HEK293T (cell line): ENCODE results near the gene THSD8.
A peak's percentile ranks its signal among the peaks of the same experiment; 100 is the strongest.

Experiments
- CTCF ChIA-PET: fragments of 350-600 bp; formaldehyde crosslinking; extraction: SDS; loops from one replicate; lab custom pipeline; 2021; ENCODE audit warnings: antibody characterized with exemption, inconsistent platforms; lab: Yijun Ruan, JAX
- POLR2A ChIA-PET: fragments of 350-600 bp; formaldehyde crosslinking; extraction: SDS; loops from one replicate; lab custom pipeline; 2020; ENCODE audit warnings: antibody characterized with exemption, inconsistent platforms; lab: Yijun Ruan, JAX
- DNase-seq: peaks from one replicate; pipeline ENCODE4 v3.0.0; 2012; ENCODE audit warnings: mixed read lengths; ENCODE audit errors: extremely low spot score
- ARNT ChIP-seq: fragments of 450-650 bp; IDR thresholded peaks from 2 replicates; pipeline ENCODE4 v1.6.1; 2017; ENCODE audit warnings: mild to moderate bottlenecking
- BHLHE40 ChIP-seq: fragments of 450-650 bp; IDR thresholded peaks from 2 replicates; pipeline ENCODE4 v1.6.1; 2016; ENCODE audit warnings: mild to moderate bottlenecking, moderate library complexity, borderline replicate concordance
- CTBP1 ChIP-seq: fragments of 450-650 bp; IDR thresholded peaks from 2 replicates; pipeline ENCODE4 v1.6.1; 2016; ENCODE audit warnings: borderline replicate concordance
- ELF4 ChIP-seq: fragments of 450-650 bp; IDR thresholded peaks from 2 replicates; pipeline ENCODE4 v1.6.1; 2017; ENCODE audit warnings: antibody characterized with exemption
- FOXA1 ChIP-seq: fragments of 450-650 bp; IDR thresholded peaks from 2 replicates; pipeline ENCODE4 v1.6.1; 2016; ENCODE audit warnings: mild to moderate bottlenecking
- FOXK2 ChIP-seq: fragments of 450-650 bp; IDR thresholded peaks from 2 replicates; pipeline ENCODE4 v1.6.1; 2016; ENCODE audit warnings: mild to moderate bottlenecking
- FOXM1 ChIP-seq: fragments of 450-650 bp; IDR thresholded peaks from 2 replicates; pipeline ENCODE4 v1.6.1; 2017; ENCODE audit warnings: mild to moderate bottlenecking, borderline replicate concordance
- HDGF ChIP-seq: fragments of 450-650 bp; IDR thresholded peaks from 2 replicates; pipeline ENCODE4 v1.6.1; 2017; ENCODE audit warnings: antibody characterized with exemption, borderline replicate concordance
- L3MBTL2 ChIP-seq: fragments of 450-650 bp; conservative IDR thresholded peaks from 2 replicates; pipeline ENCODE4 v1.6.1; 2016; ENCODE audit warnings: mild to moderate bottlenecking
- LEF1 ChIP-seq: fragments of 450-650 bp; IDR thresholded peaks from 2 replicates; pipeline ENCODE4 v1.6.1; 2017; ENCODE audit warnings: mild to moderate bottlenecking, borderline replicate concordance
- NFRKB ChIP-seq: fragments of 450-650 bp; IDR thresholded peaks from 2 replicates; pipeline ENCODE4 v1.6.1; 2016; ENCODE audit warnings: mild to moderate bottlenecking, moderate library complexity
- SP1 ChIP-seq: fragments of 450-650 bp; IDR thresholded peaks from 2 replicates; pipeline ENCODE4 v1.6.1; 2017
- SUZ12 ChIP-seq: fragments of 450-650 bp; IDR thresholded peaks from 2 replicates; pipeline ENCODE4 v1.6.1; 2016; ENCODE audit warnings: mild to moderate bottlenecking
- TARDBP ChIP-seq: fragments of 450-650 bp; IDR thresholded peaks from 2 replicates; pipeline ENCODE4 v1.6.1; 2016
- ZNF384 ChIP-seq: fragments of 450-650 bp; IDR thresholded peaks from 2 replicates; pipeline ENCODE4 v1.6.1; 2016
- TF ChIP-seq, protein P1 (sequence below): fragments of 450-650 bp; IDR thresholded peaks from 2 replicates; pipeline ENCODE4 v1.6.1; 2016

THSD8 gene

DNA sequence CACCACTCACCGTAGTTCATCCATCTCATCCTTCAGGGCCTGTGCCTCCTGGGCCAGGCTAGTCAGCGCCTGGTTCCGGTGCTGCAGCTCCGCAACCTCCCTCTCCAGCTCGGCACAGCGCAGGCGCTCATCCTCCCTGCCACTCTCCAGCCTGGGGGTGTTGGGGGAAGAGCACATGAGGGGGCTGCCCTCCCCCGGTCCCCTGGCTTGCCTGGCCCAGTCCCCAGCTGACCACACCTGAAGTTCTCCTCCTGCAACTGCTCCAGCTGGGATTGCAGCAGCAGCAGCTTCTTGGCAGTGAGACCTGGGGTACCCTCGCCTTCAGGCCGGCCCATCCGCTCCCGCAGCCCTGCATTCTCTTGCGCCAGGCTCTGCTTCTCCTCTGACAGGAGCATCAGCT lies 30.9 kb upstream of the THSD8 start:
- DNase-seq = no peak
- POLR2A ChIA-PET = interaction anchor here (0.9 kb wide), 1 partner anchor 22 kb away, joined by 4 read pairs; no protein-coding TSS in a partner anchor
- CTCF ChIA-PET = no interaction called here
- no peak for TF ChIP-seq FOXK2
- TF ChIP-seq SUZ12 = no peak
- TF ChIP-seq, protein P1, sequence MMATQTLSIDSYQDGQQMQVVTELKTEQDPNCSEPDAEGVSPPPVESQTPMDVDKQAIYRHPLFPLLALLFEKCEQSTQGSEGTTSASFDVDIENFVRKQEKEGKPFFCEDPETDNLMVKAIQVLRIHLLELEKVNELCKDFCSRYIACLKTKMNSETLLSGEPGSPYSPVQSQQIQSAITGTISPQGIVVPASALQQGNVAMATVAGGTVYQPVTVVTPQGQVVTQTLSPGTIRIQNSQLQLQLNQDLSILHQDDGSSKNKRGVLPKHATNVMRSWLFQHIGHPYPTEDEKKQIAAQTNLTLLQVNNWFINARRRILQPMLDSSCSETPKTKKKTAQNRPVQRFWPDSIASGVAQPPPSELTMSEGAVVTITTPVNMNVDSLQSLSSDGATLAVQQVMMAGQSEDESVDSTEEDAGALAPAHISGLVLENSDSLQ = no peak
- TF ChIP-seq LEF1 = no peak
- no peak for TF ChIP-seq L3MBTL2
- TF ChIP-seq CTBP1 = no peak
- TF ChIP-seq ARNT = no peak
- no peak for TF ChIP-seq NFRKB
- TF ChIP-seq FOXA1 = no peak
- no peak for TF ChIP-seq TARDBP
- no peak for TF ChIP-seq ZNF384
- TF ChIP-seq BHLHE40 = no peak
- no peak for TF ChIP-seq SP1
- no peak for TF ChIP-seq ELF4
- TF ChIP-seq FOXM1 = no peak
- TF ChIP-seq HDGF = no peak

DNA sequence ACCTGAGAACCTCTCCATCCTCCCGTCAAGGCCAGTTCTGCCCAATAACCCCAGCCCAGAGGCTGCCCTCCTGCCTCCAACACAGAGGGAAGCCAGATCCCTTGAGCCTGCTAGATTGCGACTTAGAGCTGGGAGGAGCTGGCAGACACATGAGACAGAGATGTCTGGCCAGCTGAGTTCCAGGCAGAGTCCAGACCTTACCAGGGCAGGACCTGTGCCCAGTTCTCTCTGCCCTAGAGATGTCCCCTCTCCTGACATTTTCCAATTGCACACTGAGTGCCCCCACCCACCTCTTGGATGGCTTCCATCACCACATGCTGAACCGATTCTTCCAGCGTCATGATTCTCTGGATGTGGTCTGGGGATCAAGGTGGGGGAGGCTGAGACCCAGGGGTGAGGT lies 29.5 kb upstream of the THSD8 start:
- CTCF ChIA-PET = interaction anchor here (0.6 to 1.6 kb wide), 3 partner anchors 15 to 1317 kb away, joined by 3 to 5 read pairs (median 4); no protein-coding TSS in a partner anchor
- TF ChIP-seq, protein P1 = no peak
- TF ChIP-seq SP1 (no peak), ELF4 (no peak), BHLHE40 (no peak), SUZ12 (no peak), ZNF384 (no peak), NFRKB (no peak), L3MBTL2 (no peak), FOXA1 (no peak), FOXM1 (no peak), CTBP1 (no peak), TARDBP (no peak), LEF1 (no peak), HDGF (no peak), FOXK2 (no peak)
- DNase-seq = no peak
- POLR2A ChIA-PET = interaction anchor here (1.1 kb wide), 1 partner anchor 37 kb away, joined by 4 read pairs; no protein-coding TSS in a partner anchor

DNA sequence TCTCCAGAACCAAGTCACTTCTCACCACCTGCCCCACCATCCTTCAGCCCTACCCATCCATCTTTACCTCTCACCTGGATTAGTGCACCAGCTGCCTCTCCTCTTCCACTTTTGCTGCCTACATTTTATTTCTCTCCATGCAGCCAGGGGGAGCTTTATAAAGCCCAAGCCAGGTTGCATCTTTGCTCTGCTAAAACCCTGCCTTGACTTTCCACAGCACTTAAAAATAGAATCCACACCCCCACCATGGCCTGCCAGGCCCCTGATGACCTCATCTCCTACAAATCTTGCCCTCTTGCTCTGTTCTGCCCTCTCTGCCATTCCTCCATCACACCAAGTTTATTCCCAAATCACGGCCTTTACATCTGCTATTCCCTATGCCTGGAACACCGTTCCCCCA lies 28.3 kb upstream of the THSD8 start:
- TF ChIP-seq ZNF384 = no peak
- no peak for TF ChIP-seq TARDBP
- POLR2A ChIA-PET = interaction anchor here (0.9 to 1.2 kb wide), 3 partner anchors 33 to 118 kb away, joined by 3 to 6 read pairs (median 4); partner anchors contain the start of genes GCDH and RNASEH2A
- no peak for DNase-seq
- CTCF ChIA-PET = interaction anchor here (0.8 to 1.6 kb wide), 4 partner anchors 13 to 23 kb away, joined by 4 to 7 read pairs (median 6); no protein-coding TSS in a partner anchor

DNA sequence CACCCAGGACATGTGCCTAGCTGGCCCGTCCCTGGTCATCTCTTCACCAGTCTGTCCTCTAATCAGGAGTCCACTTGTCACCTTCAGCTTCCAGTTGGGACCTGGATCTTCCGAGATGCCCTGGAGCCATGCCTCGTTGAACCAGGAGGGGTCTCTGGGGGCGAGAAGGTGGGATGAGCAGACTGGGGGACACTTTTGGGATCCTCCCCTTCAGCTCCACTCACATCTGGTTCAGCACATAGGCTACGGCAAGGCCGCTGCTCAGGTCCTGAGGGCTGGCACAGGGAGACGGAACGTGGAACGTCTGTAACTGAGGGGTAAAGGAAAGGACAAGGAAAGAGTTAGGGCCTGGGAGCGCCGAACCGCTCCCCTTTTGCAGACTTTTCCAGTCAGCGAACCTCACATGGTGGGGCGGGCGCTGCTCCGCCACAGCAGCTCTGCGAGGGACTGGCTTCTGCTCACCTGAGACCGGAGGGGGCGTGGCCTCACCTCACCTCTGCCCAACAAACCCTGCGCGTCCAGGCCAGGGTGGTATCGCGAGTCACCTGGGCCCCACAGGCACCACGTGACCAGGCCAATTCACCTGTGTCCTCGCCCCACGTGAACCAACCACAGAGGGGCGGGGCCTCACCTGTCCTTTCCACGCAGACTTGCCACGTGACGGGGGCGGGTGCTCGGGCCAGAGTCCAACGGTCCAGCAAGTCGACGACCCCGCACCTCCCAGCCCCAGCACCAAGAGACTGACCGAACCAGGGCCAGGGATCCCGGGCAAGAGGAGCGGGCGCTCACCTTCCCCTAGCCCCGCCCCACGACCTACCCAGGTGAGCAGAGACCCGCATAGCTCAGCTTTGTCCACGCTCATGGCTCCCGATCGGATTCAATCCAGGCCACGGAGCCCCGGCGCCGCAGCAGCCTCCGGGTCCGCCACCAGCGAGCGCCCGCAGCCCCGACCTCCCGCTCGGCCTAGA lies 27.0 kb upstream of the THSD8 start, which contains the start of gene HOOK2:
Gene HOOK2 (minus strand): TSS at position 965 of the 968 bp plus-strand sequence. CDS start 103 bp downstream, at position 862.
- CTCF ChIA-PET = no interaction called here
- peak; percentile 12; the same call in 1 of the 2 replicates for TF ChIP-seq L3MBTL2
- TF ChIP-seq LEF1 = no peak
- POLR2A ChIA-PET = no interaction called here
- DNase-seq = no peak

DNA sequence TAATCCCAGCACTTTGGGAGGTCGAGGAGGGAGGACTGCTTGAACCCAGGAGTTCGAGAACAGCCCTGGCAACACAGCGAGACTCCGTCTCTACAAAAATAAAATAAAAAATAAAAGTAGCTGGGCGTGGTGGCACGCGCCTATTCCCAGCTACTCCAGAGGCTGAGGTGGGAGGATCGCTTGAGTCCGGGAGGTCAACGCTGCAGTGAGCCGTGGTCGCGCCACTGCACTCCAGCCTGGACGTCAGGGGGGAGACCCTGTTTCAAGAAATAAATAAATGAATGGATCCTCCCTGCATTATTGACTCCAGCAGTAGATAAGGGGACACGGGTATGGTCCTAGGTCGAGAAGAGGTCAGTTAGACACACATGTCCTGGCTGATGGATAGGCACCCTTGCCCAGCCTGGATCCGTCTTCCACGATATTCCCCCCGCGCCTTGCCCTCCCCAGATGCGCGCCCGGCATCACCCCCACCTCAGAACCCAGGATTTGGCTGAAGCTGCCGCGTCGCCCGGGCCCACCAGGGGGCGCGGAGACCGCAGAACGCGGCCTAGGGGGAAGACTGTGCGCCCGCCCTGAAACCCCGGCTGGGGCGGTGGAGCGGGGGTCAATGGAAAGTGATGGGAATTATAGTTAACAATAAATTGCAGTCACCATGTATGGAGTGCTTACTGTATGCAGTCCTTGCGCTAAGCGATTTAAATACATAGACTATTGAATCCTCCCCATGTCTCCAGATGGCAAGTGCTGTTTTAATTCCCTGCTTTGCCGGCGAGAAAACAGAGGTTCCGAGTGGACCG lies 24.5 kb upstream of the THSD8 start:
- CTCF ChIA-PET = interaction anchor here (0.6 to 3.3 kb wide), 14 partner anchors 11 to 1347 kb away, joined by 3 to 19 read pairs (median 5); partner anchors contain the start of genes JUNB, PRDX2 and THSD8
- POLR2A ChIA-PET = interaction anchor here (0.6 to 3.7 kb wide), 11 partner anchors 10 to 114 kb away, joined by 3 to 55 read pairs (median 5); partner anchors contain the start of genes GCDH and JUNB

More for the DNA sequence above, 24.5 kb upstream of the THSD8 start:
- DNase-seq = peak; percentile 76
- TF ChIP-seq, protein P1 = no peak
- no peak for TF ChIP-seq BHLHE40
- no peak for TF ChIP-seq ZNF384
- TF ChIP-seq TARDBP = no peak
- no peak for TF ChIP-seq LEF1
- TF ChIP-seq ARNT = no peak
- no peak for TF ChIP-seq FOXA1
- no peak for TF ChIP-seq FOXK2
- TF ChIP-seq L3MBTL2 = no peak
